Measurements from ENCODE around the gene PSMD1.

PSMD1 gene

GRCh38 chr2:231053846-231054245 is 2.8 kb upstream of the PSMD1 start:
- in situ Hi-C loops (cut with MboI; ENCODE audit: low sequenced_read_pairs, unreplicated experiment), result no loop called here
- TF ChIP-seq CTCF (IDR thresholded peaks at IDR 0.05; ENCODE audit: borderline replicate concordance, control extremely low read depth, extremely low read depth, insufficient read depth, missing control alignments), result no peak
- DNase-seq (ENCODE audit: low spot score), result no peak

GRCh38 chr2:231057590-231057989 is 923 bp downstream of the PSMD1 start:
- DNase-seq (ENCODE audit: low spot score), result no peak
- in situ Hi-C loops (cut with MboI; ENCODE audit: low sequenced_read_pairs, unreplicated experiment), result no loop called here
- TF ChIP-seq CTCF (IDR thresholded peaks at IDR 0.05; ENCODE audit: borderline replicate concordance, control extremely low read depth, extremely low read depth, insufficient read depth, missing control alignments), result no peak

- in situ Hi-C loops (cut with MboI; ENCODE audit: low sequenced_read_pairs, unreplicated experiment), result no loop called here
- DNase-seq (ENCODE audit: low spot score), result no peak
- TF ChIP-seq CTCF (IDR thresholded peaks at IDR 0.05; ENCODE audit: borderline replicate concordance, control extremely low read depth, extremely low read depth, insufficient read depth, missing control alignments), result no peak
Observed at GRCh38 chr2:231058761-231059550, 2.3 kb downstream of the PSMD1 start.

- no peak for TF ChIP-seq CTCF (IDR thresholded peaks at IDR 0.05; ENCODE audit: borderline replicate concordance, control extremely low read depth, extremely low read depth, insufficient read depth, missing control alignments)
- DNase-seq (ENCODE audit: low spot score), result no peak
- in situ Hi-C loops (cut with MboI; ENCODE audit: low sequenced_read_pairs, unreplicated experiment), result no loop called here
Observed at GRCh38 chr2:231059756-231060155, 3.1 kb downstream of the PSMD1 start.

GRCh38 chr2:231062776-231063175 is 6.1 kb downstream of the PSMD1 start:
- no peak for TF ChIP-seq CTCF (IDR thresholded peaks at IDR 0.05; ENCODE audit: borderline replicate concordance, control extremely low read depth, extremely low read depth, insufficient read depth, missing control alignments)
- in situ Hi-C loops (cut with MboI; ENCODE audit: low sequenced_read_pairs, unreplicated experiment), result no loop called here
- DNase-seq (ENCODE audit: low spot score), result no peak

- no peak for DNase-seq (ENCODE audit: low spot score)
- in situ Hi-C loops (cut with MboI; ENCODE audit: low sequenced_read_pairs, unreplicated experiment), result no loop called here
- TF ChIP-seq CTCF (IDR thresholded peaks at IDR 0.05; ENCODE audit: borderline replicate concordance, control extremely low read depth, extremely low read depth, insufficient read depth, missing control alignments), result no peak
Observed at GRCh38 chr2:231063347-231063746, 6.7 kb downstream of the PSMD1 start.
